Psoas muscle (tissue), 8 donors: ENCODE results near the gene SEMA3F. TPM values are rescaled to one million over a fixed set of nuclear protein-coding genes. Genes with fewer than 3 reads are reported as not detected.
A peak's percentile ranks its signal among the peaks of the same experiment; 100 is the strongest.

Experiments used
- ATAC-seq, 4 donors: fragments of 200-7000 bp; cut with Tn5 transposase; one replicate each; pipeline ENCODE4 v1.9.1; 2020; ENCODE audit warnings: moderate library complexity in 3 of 4, mild to moderate bottlenecking in 2 of 4
- DNase-seq, 2 donors: peaks; one replicate each; pipeline ENCODE4 v3.0.0-alpha.2; 2020
- H3K27ac ChIP-seq: fragments of 200-600 bp; one replicate; pipeline ENCODE4 v1.8.0; 2022
- H3K27me3 ChIP-seq, 3 donors: fragments of 200-600 bp in 1 of 3; one replicate each; pipeline versions ENCODE4 v1.6.1 to v1.8.0; 2013 to 2022; ENCODE audit warnings: low read length in 2 of 3, mild to moderate bottlenecking in 2 of 3, moderate library complexity in 1 of 3; ENCODE audit not compliant: insufficient read depth in 3 of 3
- H3K36me3 ChIP-seq, 2 donors: fragments of 200-600 bp in 1 of 2; one replicate each; pipeline versions ENCODE4 v1.6.1 to v1.8.0; 2013 to 2022; ENCODE audit warnings: low read depth in 1 of 2, mild to moderate bottlenecking in 1 of 2, moderate library complexity in 1 of 2; ENCODE audit not compliant: insufficient read depth in 1 of 2
- H3K4me1 ChIP-seq: fragments of 200-600 bp; one replicate; pipeline ENCODE4 v1.8.0; 2022
- H3K4me3 ChIP-seq: fragments of 200-600 bp; one replicate; pipeline ENCODE4 v1.8.0; 2022; ENCODE audit warnings: mild to moderate bottlenecking
- H3K9me3 ChIP-seq: fragments of 200-600 bp; one replicate; pipeline ENCODE4 v1.8.0; 2022
- WGBS, 3 donors: extraction: QIAGEN DNeasy Blood & Tissue Kit; methylation state at CpG; one replicate each; pipeline versions ENCODE4 v1.1.6 to v1.1.7; 2013; 5-methylcytosine and 5-hydroxymethylcytosine counted together
- intact Hi-C, 2 donors: fragments of 100-400 bp; cut with DNase I; formaldehyde crosslinking; loops; one replicate each; pipeline versions ENCODE4 v1.11.0 to v1.14.2; 2022
- long read RNA-seq, 2 donors: library from polyadenylated mRNA; unstranded; transcript quantifications; one replicate each; pipeline ENCODE4 v2.0.0, GENCODE V29; 2021
- polyA plus RNA-seq, 3 donors: library from polyadenylated mRNA; stranded (reverse); fragments of 200-250 nt; gene quantifications; one replicate each; pipeline ENCODE4 v1.2.3, GENCODE V29; 2013
- total RNA-seq, 4 donors: library from RNA; stranded (reverse); fragmentation: NEBNext Ultra II Directional in 2 of 4; extraction: Animal tissue kit (Norgen Biotek cat#: 25700) in 2 of 4; gene quantifications; one replicate each; pipeline versions ENCODE4 v1.2.1 to v1.2.4, GENCODE V29; 2021 to 2023
- TF ChIP-seq, protein P1 (sequence below): fragments of 200-600 bp; IDR thresholded peaks from one replicate; pipeline ENCODE4 v1.8.0; 2022; ENCODE audit warnings: antibody characterized with exemption
- donor health status: healthy with polysubstance abuse.
- donor health status: DM: no; HTN: no; CAD: no; lungs with moderate emphysema.
- donor health status: Bipolar disorder and iron deficiency.
- donor health status: healthy.
- donor health status: DM: yes; HTN: yes; CAD: no.
- donor health status: DM: no; HTN: no; CAD: no.
- donor health status: DM: no; HTN: no; CAD: no.
- donor health status: DM: yes; HTN: yes; CAD: no.

Gene SEMA3F
- 10 to 100 TPM in 3 of 4 donors, 1 to 10 TPM in 1; 7.0 to 13.7 (median 12.3) TPM for total RNA-seq
- polyA plus RNA-seq: 1 to 10 TPM; 4.7 to 7.6 (median 6.8) TPM
- long read RNA-seq, donor 1, partial matches to known transcripts: 2 of 6 reads
- long read RNA-seq, donor 1, other reads (novel, unspliced or antisense): 2 of 6 reads
- long read RNA-seq, donor 2, partial matches to known transcripts: 1 of 11 reads
- long read RNA-seq, donor 2, other reads (novel, unspliced or antisense): 8 of 11 reads

DNA sequence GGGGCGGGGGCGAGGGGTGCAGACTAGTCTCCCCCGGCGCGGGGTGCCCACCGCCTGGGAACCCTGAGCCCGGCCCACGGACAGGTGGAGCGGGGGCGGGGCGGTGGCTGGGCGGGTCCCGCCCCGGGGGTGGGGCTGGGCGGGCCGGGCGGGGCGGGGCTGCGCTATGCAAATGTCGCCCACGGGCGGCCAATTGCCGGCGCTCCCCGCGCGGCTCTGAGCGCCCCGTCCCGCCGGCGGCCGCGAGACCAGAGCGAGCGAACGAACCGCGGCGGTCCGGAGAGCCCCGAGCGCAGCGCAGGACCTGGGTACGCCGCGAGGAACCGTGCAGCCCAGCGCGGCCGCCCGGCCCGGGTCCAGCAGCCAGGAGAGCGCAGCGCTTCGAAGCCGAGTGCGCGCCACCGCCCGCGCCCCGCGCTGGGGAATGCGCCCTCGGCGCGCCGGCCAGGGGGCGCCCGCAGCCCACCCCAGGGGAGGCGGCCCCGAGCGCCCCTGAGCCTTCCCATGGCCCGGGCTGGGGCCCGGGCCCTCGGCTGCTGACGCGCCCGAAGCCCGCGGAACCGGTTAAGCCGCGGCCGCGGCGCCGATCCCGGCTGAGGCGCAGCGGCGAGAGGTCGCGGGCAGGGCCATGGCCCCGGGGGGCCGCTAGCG, at the start of gene SEMA3F:
Gene SEMA3F, plus strand, starts transcription at position 485 of the 651 bp plus-strand sequence. CDS start 4,299 bp downstream, outside the sequence.
- peak within 1 kb of the TSS; percentile 70 for H3K27ac ChIP-seq
- 0 to 2% (median 1%) methylated on average over 30 to 98 of the region's 98 CpGs for WGBS, 3 donors
- peak within 1 kb of the TSS; percentile 79 for H3K4me3 ChIP-seq
- no peaks in the 10 kb centered on the region for H3K9me3 ChIP-seq
- peaks cover 13% of the 10 kb centered on the region for H3K4me1 ChIP-seq
- peaks cover 0 to 3% of the 10 kb centered on the region in 2 donors for H3K36me3 ChIP-seq
- H3K27me3 ChIP-seq: no peaks in the 10 kb centered on the region
- DNase-seq (peak; percentile 72 to 84), ATAC-seq (peak; percentile 85 to 93 (median 91))
- TF ChIP-seq, protein P1, sequence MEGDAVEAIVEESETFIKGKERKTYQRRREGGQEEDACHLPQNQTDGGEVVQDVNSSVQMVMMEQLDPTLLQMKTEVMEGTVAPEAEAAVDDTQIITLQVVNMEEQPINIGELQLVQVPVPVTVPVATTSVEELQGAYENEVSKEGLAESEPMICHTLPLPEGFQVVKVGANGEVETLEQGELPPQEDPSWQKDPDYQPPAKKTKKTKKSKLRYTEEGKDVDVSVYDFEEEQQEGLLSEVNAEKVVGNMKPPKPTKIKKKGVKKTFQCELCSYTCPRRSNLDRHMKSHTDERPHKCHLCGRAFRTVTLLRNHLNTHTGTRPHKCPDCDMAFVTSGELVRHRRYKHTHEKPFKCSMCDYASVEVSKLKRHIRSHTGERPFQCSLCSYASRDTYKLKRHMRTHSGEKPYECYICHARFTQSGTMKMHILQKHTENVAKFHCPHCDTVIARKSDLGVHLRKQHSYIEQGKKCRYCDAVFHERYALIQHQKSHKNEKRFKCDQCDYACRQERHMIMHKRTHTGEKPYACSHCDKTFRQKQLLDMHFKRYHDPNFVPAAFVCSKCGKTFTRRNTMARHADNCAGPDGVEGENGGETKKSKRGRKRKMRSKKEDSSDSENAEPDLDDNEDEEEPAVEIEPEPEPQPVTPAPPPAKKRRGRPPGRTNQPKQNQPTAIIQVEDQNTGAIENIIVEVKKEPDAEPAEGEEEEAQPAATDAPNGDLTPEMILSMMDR: peak; percentile 14
- intact Hi-C loops: loop anchor here in 1 of 2 donors (2.0 kb wide), 1 partner anchor 34 kb away; no protein-coding TSS in a partner anchor

DNA sequence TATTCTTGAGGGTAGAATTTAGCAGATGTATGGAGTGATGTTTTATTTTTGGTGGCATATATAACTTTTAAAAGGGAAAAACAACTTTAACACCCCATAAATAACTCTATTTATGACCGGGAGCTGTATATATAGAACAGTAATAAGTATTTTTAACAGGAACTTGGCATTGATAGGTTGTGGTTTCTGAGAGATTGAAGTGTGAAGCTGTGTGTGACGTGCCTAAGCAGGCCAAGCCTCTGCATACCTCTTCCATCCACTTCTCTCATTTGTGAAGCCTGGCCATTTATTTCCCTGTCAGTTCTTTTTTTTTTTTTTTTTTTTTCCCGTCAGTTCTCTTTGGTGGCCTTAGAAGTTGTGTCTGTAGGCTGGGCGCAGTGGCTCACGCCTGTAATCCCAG, 43.4 kb upstream of the SEMA3F start:
- Histone ChIP-seq H3K27ac (peak overlapping the region; percentile 77), H3K27me3 (no peaks in the 10 kb centered on the region), H3K9me3 (no peaks in the 10 kb centered on the region), H3K36me3 (peaks cover 40 to 100% of the 10 kb centered on the region in 2 donors), H3K4me1 (peaks cover 30% of the 10 kb centered on the region), H3K4me3 (no peak overlapping the region)
- TF ChIP-seq, protein P1: no peak
- peak; percentile 47 to 82 (median 70) for ATAC-seq
- DNase-seq: no peak
- WGBS, 3 donors: 41 to 54% (median 44%) methylated on average over 5 of the region's 5 CpGs
- intact Hi-C loops: no loop called here

DNA sequence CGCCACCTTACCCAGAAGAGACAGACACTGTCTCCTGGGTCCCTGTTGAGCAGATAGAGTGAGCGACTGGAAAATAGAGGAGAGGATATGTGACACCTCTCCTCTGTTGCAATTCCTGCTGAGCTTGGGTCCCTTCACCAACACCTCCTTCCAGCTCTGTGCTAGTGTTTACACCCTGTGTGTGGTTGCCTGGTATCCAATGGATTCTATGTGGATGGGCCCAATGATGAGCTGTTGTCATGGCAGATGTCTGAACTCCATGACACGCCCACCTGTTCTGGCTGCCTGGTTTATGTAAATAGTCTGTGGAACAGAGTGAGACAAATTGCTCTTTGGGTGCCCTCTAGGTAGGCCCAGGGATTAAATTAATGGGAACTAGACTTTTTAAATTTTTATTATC, 42.7 kb upstream of the SEMA3F start:
- intact Hi-C loops: no loop called here
- H3K9me3 ChIP-seq: no peaks in the 10 kb centered on the region
- H3K27me3 ChIP-seq: no peaks in the 10 kb centered on the region
- TF ChIP-seq, protein P1: no peak
- H3K4me1 ChIP-seq: peaks cover 30% of the 10 kb centered on the region
- peaks cover 33 to 100% of the 10 kb centered on the region in 2 donors for H3K36me3 ChIP-seq
- WGBS, 3 donors: 32 to 45% (median 39%) methylated on average over 3 of the region's 3 CpGs
- no peak for DNase-seq
- peak overlapping the region; percentile 77 for H3K27ac ChIP-seq
- no peak overlapping the region for H3K4me3 ChIP-seq
- peak; percentile 75 to 84 (median 82) for ATAC-seq

DNA sequence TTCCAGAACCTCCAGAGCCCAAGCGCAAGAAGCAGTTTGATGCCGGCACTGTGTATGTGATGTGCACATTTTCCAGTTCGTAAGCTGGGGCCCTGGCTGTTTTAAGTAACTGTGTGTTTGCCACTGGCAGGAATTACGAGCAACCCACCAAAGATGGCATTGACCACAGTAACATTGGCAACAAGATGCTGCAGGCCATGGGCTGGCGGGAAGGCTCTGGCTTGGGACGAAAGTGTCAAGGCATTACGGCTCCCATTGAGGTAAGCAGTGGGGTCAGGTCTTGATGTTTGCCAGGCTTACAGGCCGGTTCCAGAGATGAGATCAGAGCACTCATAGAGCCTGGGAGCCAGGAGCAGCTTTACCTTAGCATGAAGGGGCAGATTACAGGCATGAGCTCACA, 38.0 kb upstream of the SEMA3F start:
- H3K36me3 ChIP-seq: peaks cover 25 to 94% of the 10 kb centered on the region in 2 donors
- no peak overlapping the region for H3K27ac ChIP-seq
- 79 to 87% (median 85%) methylated on average over 8 of the region's 8 CpGs for WGBS, 3 donors
- peaks cover 15% of the 10 kb centered on the region for H3K4me1 ChIP-seq
- intact Hi-C loops: no loop called here
- no peaks in the 10 kb centered on the region for H3K27me3 ChIP-seq
- ATAC-seq: no peak
- H3K4me3 ChIP-seq: no peak overlapping the region
- TF ChIP-seq, protein P1: no peak
- DNase-seq: no peak
- no peaks in the 10 kb centered on the region for H3K9me3 ChIP-seq
